NB4 (cell line): Measurements from ENCODE around the gene CDH23.

ENCODE experiments used
- POLR2A ChIP-seq: IDR thresholded peaks from 2 replicates; pipeline ENCODE4 v1.6.1; 2011; ENCODE audit warnings: mild to moderate bottlenecking; ENCODE audit not compliant: insufficient read length; ENCODE audit errors: extremely low read depth
- TF ChIP-seq, protein P1 (sequence below): IDR thresholded peaks from one replicate; pipeline ENCODE4 v1.5.1; 2012; ENCODE audit warnings: low read depth, low read length
- TF ChIP-seq, protein P2 (sequence below): IDR thresholded peaks from 2 replicates; pipeline ENCODE4 v1.6.1; 2011; ENCODE audit warnings: low read depth, low read length

DNA sequence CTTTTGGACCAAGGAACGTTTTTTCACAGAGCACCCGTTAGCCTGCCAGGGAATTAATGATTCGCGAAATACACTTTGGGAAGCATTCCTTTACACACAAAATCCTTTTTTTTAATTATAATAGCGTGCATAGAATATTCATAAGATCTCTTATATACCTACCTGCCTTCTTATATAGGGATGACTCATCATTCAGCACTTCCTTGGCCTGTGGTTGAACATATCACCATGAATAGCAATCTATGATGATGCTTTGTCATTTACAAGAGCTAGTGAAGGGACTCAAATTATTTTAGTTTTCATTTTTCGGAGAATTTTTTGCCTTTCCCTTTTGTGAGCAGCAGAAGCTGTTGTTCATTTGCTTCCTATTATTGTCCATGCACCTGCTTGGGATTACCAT, 97.0 kb downstream of the CDH23 start:
- TF ChIP-seq, protein P1, sequence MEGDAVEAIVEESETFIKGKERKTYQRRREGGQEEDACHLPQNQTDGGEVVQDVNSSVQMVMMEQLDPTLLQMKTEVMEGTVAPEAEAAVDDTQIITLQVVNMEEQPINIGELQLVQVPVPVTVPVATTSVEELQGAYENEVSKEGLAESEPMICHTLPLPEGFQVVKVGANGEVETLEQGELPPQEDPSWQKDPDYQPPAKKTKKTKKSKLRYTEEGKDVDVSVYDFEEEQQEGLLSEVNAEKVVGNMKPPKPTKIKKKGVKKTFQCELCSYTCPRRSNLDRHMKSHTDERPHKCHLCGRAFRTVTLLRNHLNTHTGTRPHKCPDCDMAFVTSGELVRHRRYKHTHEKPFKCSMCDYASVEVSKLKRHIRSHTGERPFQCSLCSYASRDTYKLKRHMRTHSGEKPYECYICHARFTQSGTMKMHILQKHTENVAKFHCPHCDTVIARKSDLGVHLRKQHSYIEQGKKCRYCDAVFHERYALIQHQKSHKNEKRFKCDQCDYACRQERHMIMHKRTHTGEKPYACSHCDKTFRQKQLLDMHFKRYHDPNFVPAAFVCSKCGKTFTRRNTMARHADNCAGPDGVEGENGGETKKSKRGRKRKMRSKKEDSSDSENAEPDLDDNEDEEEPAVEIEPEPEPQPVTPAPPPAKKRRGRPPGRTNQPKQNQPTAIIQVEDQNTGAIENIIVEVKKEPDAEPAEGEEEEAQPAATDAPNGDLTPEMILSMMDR, result no peak
- no peak for TF ChIP-seq POLR2A
- TF ChIP-seq, protein P2, sequence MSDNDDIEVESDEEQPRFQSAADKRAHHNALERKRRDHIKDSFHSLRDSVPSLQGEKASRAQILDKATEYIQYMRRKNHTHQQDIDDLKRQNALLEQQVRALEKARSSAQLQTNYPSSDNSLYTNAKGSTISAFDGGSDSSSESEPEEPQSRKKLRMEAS, result no peak
